CD4-positive, alpha-beta T cell (primary cell): ENCODE data around the gene NHSL2. TPM values are rescaled to one million over a fixed set of nuclear protein-coding genes. Genes with fewer than 3 reads are reported as not detected.

ENCODE experiments used
- ATAC-seq: fragments of 200-7000 bp; cut with Tn5 transposase; one replicate; pipeline ENCODE4 v1.10.0; 2022; ENCODE audit warnings: mild to moderate bottlenecking; ENCODE audit not compliant: poor library complexity
- CTCF ChIA-PET: fragments of 350-600 bp; sonication (Branson Sonifier 250); formaldehyde crosslinking; loops from one replicate; lab custom pipeline; 2021; ENCODE audit warnings: antibody characterized with exemption, inconsistent platforms; lab: Charles Lee
- POLR2A ChIA-PET: fragments of 350-600 bp; sonication (Branson Sonifier 250); formaldehyde crosslinking; loops from one replicate; lab custom pipeline; 2021; ENCODE audit warnings: antibody characterized with exemption, inconsistent platforms; lab: Charles Lee
- DNase-seq, 14 experiments: peaks; one replicate each; pipeline ENCODE4 v3.0.0-alpha.2; 2013 to 2020; ENCODE audit warnings: mixed read lengths in 2 of 14
- H3K27ac ChIP-seq, 2 donors: one replicate each; pipeline versions ENCODE4 v1.5.1 to v1.7.0; 2013; ENCODE audit warnings: low read length in 2 of 2, low read depth in 1 of 2, mild to moderate bottlenecking in 1 of 2
- H3K27me3 ChIP-seq, 2 experiments: 1 replicate in 1 of 2; 2 replicates in 1 of 2; pipeline versions ENCODE4 v1.6.1 to v1.7.0; 2013; ENCODE audit warnings: low read length in 2 of 2, control low read depth in 1 of 2, mild to moderate bottlenecking in 1 of 2, moderate library complexity in 1 of 2; ENCODE audit not compliant: insufficient read depth in 2 of 2, control insufficient read depth in 1 of 2
- H3K36me3 ChIP-seq: one replicate; pipeline ENCODE4 v1.6.1; 2013; ENCODE audit warnings: low read length, control low read depth; ENCODE audit not compliant: insufficient read depth
- H3K4me1 ChIP-seq: one replicate; pipeline ENCODE4 v1.6.1; 2013; ENCODE audit warnings: low read length, control low read depth; ENCODE audit not compliant: insufficient read depth
- H3K4me3 ChIP-seq: one replicate; pipeline ENCODE4 v1.5.1; 2013; ENCODE audit warnings: mild to moderate bottlenecking, low read length, moderate library complexity
- H3K9me3 ChIP-seq, 2 experiments: 1 replicate in 1 of 2; 2 replicates in 1 of 2; pipeline versions ENCODE4 v1.6.1 to v1.7.0; 2013; ENCODE audit warnings: low read length in 2 of 2, mild to moderate bottlenecking in 2 of 2, control low read depth in 1 of 2, moderate library complexity in 1 of 2; ENCODE audit not compliant: control insufficient read depth in 1 of 2, insufficient read depth in 1 of 2
- H3K27ac Mint-ChIP-seq: one replicate; pipeline ENCODE4 v1.8.0; 2020; ENCODE audit warnings: mixed read lengths
- H3K27me3 Mint-ChIP-seq: one replicate; pipeline ENCODE4 v1.8.0; 2021; ENCODE audit warnings: mixed read lengths
- H3K36me3 Mint-ChIP-seq: one replicate; pipeline ENCODE4 v1.8.0; 2021; ENCODE audit warnings: low read depth, mixed read lengths
- H3K4me1 Mint-ChIP-seq: one replicate; pipeline ENCODE4 v1.8.0; 2021; ENCODE audit warnings: low read depth, mixed read lengths
- H3K4me3 Mint-ChIP-seq: one replicate; pipeline ENCODE4 v1.8.0; 2020; ENCODE audit warnings: mild to moderate bottlenecking, mixed read lengths
- H3K9me3 Mint-ChIP-seq: one replicate; pipeline ENCODE4 v1.8.0; 2020; ENCODE audit warnings: mixed read lengths
- CTCF ChIP-seq: fragments of 200-600 bp; IDR thresholded peaks from one replicate; pipeline ENCODE4 v1.8.0; 2022; ENCODE audit warnings: antibody characterized with exemption, mild to moderate bottlenecking
- intact Hi-C, 2 experiments: fragments of 100-400 bp; cut with DNase I in 1 of 2; cut with micrococcal nuclease in 1 of 2; formaldehyde crosslinking; loops; one replicate each; pipeline versions ENCODE4 v1.15.1 to v1.9.0; 2023 to 2025; cut with DNase I, micrococcal nuclease
- total RNA-seq, 174 experiments: library from RNA in 2 of 174; stranded (reverse) in 2 of 174; gene quantifications; one replicate each; pipeline ENCODE4 v1.2.3 and lab custom pipeline; 2021 to 2026

Gene NHSL2
- total RNA-seq, 2 experiments from 2014 or later: 1.3 to 1.5 TPM

- H3K27ac ChIP-seq: no peak overlapping the region
- CTCF ChIA-PET: no interaction called here
- POLR2A ChIA-PET: no interaction called here
- ATAC-seq (no peak), DNase-seq (no peak)
- intact Hi-C loops: no loop called here
- Mint-ChIP-seq H3K27ac (no peak overlapping the region), H3K27me3 (peaks cover 14% of the 10 kb centered on the region), H3K9me3 (no peaks in the 10 kb centered on the region), H3K4me1 (no peaks in the 10 kb centered on the region), H3K36me3 (no peaks in the 10 kb centered on the region), H3K4me3 (no peak overlapping the region)
- H3K9me3 ChIP-seq: no peaks in the 10 kb centered on the region
- no peaks in the 10 kb centered on the region for H3K27me3 ChIP-seq
- no peaks in the 10 kb centered on the region for H3K36me3 ChIP-seq
- H3K4me1 ChIP-seq: peaks cover 3% of the 10 kb centered on the region
- H3K4me3 ChIP-seq: no peak overlapping the region
- TF ChIP-seq CTCF: no peak
Observed at GRCh38 chrX:72060921-72061490, 150.4 kb downstream of the NHSL2 start.

GRCh38 chrX:72062916-72063315 lies 152.3 kb downstream of the NHSL2 start:
- no peak for TF ChIP-seq CTCF
- Mint-ChIP-seq H3K27ac (no peak overlapping the region), H3K9me3 (no peaks in the 10 kb centered on the region), H3K27me3 (peaks cover 29% of the 10 kb centered on the region), H3K4me3 (no peak overlapping the region), H3K36me3 (no peaks in the 10 kb centered on the region), H3K4me1 (no peaks in the 10 kb centered on the region)
- DNase-seq (no peak), ATAC-seq (no peak)
- Histone ChIP-seq H3K4me3 (no peak overlapping the region), H3K4me1 (no peaks in the 10 kb centered on the region), H3K36me3 (no peaks in the 10 kb centered on the region), H3K27ac (no peak overlapping the region), H3K9me3 (no peaks in the 10 kb centered on the region), H3K27me3 (peaks cover 0 to 8% of the 10 kb centered on the region in 2 experiments)
- ChIA-PET CTCF (no interaction called here), POLR2A (no interaction called here)
- intact Hi-C loops: no loop called here

DNA sequence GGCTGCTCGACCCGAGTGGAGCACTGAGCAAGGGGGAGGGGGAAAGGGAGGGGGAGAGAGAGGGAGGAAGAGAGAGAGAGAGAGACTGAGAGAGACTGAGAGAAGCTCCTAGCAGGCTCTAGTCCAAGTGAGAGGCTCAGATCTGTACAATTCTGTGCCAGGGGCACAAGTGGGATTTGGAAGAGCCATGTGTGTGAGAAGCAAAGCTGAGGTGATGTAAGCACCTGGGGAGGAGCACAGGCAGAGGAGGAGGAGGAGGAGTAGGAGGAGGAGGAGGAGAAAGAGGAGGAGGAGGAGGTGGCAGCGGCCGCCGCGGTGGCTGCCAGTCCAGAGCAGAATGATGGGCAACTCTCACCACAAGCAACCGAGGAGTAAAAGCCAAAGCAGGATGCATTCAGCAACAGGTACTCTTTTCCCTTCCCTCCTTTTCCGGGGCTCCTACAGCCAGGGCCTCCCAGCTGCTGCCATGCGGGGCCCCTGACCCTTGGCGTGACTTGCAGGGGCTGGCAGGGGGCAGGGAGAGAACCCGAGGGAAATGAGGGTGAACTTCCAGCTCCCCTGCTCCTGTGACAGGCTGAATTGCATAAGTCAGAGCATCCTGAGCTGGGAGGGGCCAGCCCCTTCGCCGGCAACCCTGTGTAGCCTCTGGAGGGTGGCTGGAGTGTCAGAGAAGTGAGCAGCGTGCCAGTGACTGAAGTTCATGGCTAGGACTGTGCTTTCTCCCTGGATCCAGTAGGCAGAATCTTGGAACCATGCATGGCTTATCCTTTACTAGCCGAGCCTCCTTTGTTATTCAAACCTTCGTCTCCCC lies 158.9 kb downstream of the NHSL2 start:
- POLR2A ChIA-PET: no interaction called here
- Histone ChIP-seq H3K4me3 (no peak overlapping the region), H3K27ac (no peak overlapping the region), H3K27me3 (peaks cover 0 to 13% of the 10 kb centered on the region in 2 experiments), H3K4me1 (peaks cover 10% of the 10 kb centered on the region), H3K36me3 (no peaks in the 10 kb centered on the region), H3K9me3 (no peaks in the 10 kb centered on the region)
- intact Hi-C loops: no loop called here
- Mint-ChIP-seq H3K9me3 (no peaks in the 10 kb centered on the region), H3K4me3 (peak overlapping the region; percentile 45), H3K36me3 (no peaks in the 10 kb centered on the region), H3K27ac (no peak overlapping the region), H3K4me1 (peaks cover 7% of the 10 kb centered on the region), H3K27me3 (peaks cover 60% of the 10 kb centered on the region)
- TF ChIP-seq CTCF: no peak
- CTCF ChIA-PET: no interaction called here
- no peak for DNase-seq
- no peak for ATAC-seq
